H1 (cell line): ENCODE measurements around the gene C3AR1. TPM values are rescaled to one million over a fixed set of nuclear protein-coding genes. Genes with fewer than 3 reads are reported as not detected.

ENCODE experiments used
- CTCF ChIA-PET: fragments of 300-600 bp; sonication (Branson Sonifier 250); formaldehyde crosslinking; loops from one replicate; lab custom pipeline; 2021; ENCODE audit not compliant: partially characterized antibody; lab: Charles Lee
- POLR2A ChIA-PET: fragments of 300-600 bp; sonication (Branson Sonifier 250); formaldehyde crosslinking; loops from one replicate; lab custom pipeline; 2021; ENCODE audit warnings: inconsistent platforms; ENCODE audit not compliant: partially characterized antibody; lab: Charles Lee
- DNase-seq, 2 experiments: peaks; one replicate each; pipeline versions ENCODE4 v3.0.0 to v3.0.0-alpha.2; 2010 to 2022; ENCODE audit warnings: low spot score in 2 of 2, low read depth in 1 of 2, mixed read lengths in 1 of 2
- FAIRE-seq: peaks from 2 replicates; lab custom pipeline; 2011; peaks lifted over from hg19 to GRCh38; lab: Jason Lieb, UNC
- H2AFZ ChIP-seq: 2 replicates; pipeline ENCODE4 v1.8.1; 2012; ENCODE audit warnings: low read length, inconsistent platforms
- H2AK5ac ChIP-seq: 2 replicates; pipeline ENCODE4 v1.6.1; 2013; ENCODE audit warnings: low read depth, low read length
- H2BK120ac ChIP-seq: replicated peaks from 2 replicates; pipeline ENCODE3; 2013; ENCODE audit warnings: low read depth, low read length, inconsistent platforms
- H2BK12ac ChIP-seq: 2 replicates; pipeline ENCODE4 v1.6.1; 2013; ENCODE audit warnings: low read depth, low read length
- H2BK15ac ChIP-seq: 2 replicates; pipeline ENCODE4 v1.6.1; 2013; ENCODE audit warnings: low read length
- H2BK20ac ChIP-seq: 2 replicates; pipeline ENCODE4 v1.6.1; 2013; ENCODE audit warnings: low read length
- H2BK5ac ChIP-seq: 2 replicates; pipeline ENCODE4 v1.6.1; 2013; ENCODE audit warnings: low read depth, low read length
- H3K14ac ChIP-seq: 2 replicates; pipeline ENCODE4 v1.6.1; 2013; ENCODE audit warnings: inconsistent platforms; ENCODE audit not compliant: insufficient read length
- H3K18ac ChIP-seq: 2 replicates; pipeline ENCODE4 v1.6.1; 2013; ENCODE audit warnings: low read length; ENCODE audit errors: extremely low read depth
- H3K23ac ChIP-seq: 2 replicates; pipeline ENCODE4 v1.6.1; 2013; ENCODE audit warnings: inconsistent platforms; ENCODE audit not compliant: insufficient read length
- H3K23me2 ChIP-seq: 2 replicates; pipeline ENCODE4 v1.6.1; 2013; ENCODE audit warnings: low read depth, low read length
- H3K27ac ChIP-seq: 2 replicates; pipeline ENCODE4 v1.6.1; 2011; ENCODE audit warnings: low read depth, low read length, inconsistent platforms
- H3K27me3 ChIP-seq, 4 experiments: replicated peaks in 1 of 4; 1 replicate in 1 of 4; 2 replicates in 3 of 4; pipeline versions ENCODE4 v1.6.1 to v1.8.1; 2011 to 2013; ENCODE audit warnings: low read length in 3 of 4, mild to moderate bottlenecking in 3 of 4, inconsistent platforms in 2 of 4, mixed read lengths in 2 of 4, moderate library complexity in 1 of 4; ENCODE audit not compliant: control insufficient read depth in 3 of 4, insufficient read depth in 3 of 4; ENCODE audit errors: extremely low read depth in 1 of 4
- H3K36me3 ChIP-seq, 4 experiments: 2 replicates each; pipeline versions ENCODE4 v1.6.1 to v1.8.1; 2011 to 2013; ENCODE audit warnings: mild to moderate bottlenecking in 4 of 4, low read length in 3 of 4, moderate library complexity in 2 of 4, control low read depth in 1 of 4, inconsistent platforms in 1 of 4; ENCODE audit not compliant: insufficient read depth in 4 of 4, control insufficient read depth in 2 of 4
- H3K4ac ChIP-seq: replicated peaks from 2 replicates; pipeline ENCODE3; 2013; ENCODE audit warnings: low read length, low read depth, mixed read lengths, inconsistent platforms; ENCODE audit not compliant: insufficient read length
- H3K4me1 ChIP-seq, 4 experiments: replicated peaks in 1 of 4; 1 replicate in 1 of 4; 2 replicates in 3 of 4; pipeline versions ENCODE4 v1.6.1 to v1.8.1; 2011 to 2013; ENCODE audit warnings: low read length in 3 of 4, inconsistent platforms in 2 of 4, mixed read lengths in 1 of 4; ENCODE audit not compliant: insufficient read depth in 4 of 4, control insufficient read depth in 3 of 4
- H3K4me2 ChIP-seq, 2 experiments: 2 replicates each; pipeline versions ENCODE4 v1.6.1 to v1.8.1; 2011 to 2013; ENCODE audit warnings: low read depth in 2 of 2, low read length in 2 of 2, control low read depth in 1 of 2, inconsistent platforms in 1 of 2, mild to moderate bottlenecking in 1 of 2; ENCODE audit not compliant: insufficient read depth in 1 of 2
- H3K4me3 ChIP-seq, 4 experiments: fragments of 200-600, 300-600 bp in 1 of 4; sonication (generic), shearing (Covaris generic), sonication (Bioruptor Twin) in 1 of 4; 2 replicates each; pipeline versions ENCODE4 v1.5.1 to v1.8.1; 2011 to 2016; ENCODE audit warnings: low read length in 4 of 4, low read depth in 3 of 4, control low read depth in 2 of 4, inconsistent platforms in 2 of 4, mild to moderate bottlenecking in 2 of 4, mixed read lengths in 1 of 4, moderate library complexity in 1 of 4; ENCODE audit not compliant: insufficient read depth in 2 of 4; ENCODE audit errors: extremely low read depth in 1 of 4
- H3K56ac ChIP-seq: replicated peaks from 2 replicates; pipeline ENCODE3; 2013; ENCODE audit warnings: low read depth, mild to moderate bottlenecking, mixed read lengths, low read length, inconsistent platforms; ENCODE audit not compliant: insufficient read length
- H3K79me1 ChIP-seq: 2 replicates; pipeline ENCODE4 v1.6.1; 2013; ENCODE audit warnings: low read depth, low read length, control low read depth
- H3K79me2 ChIP-seq, 2 experiments: 2 replicates each; pipeline versions ENCODE4 v1.6.1 to v1.8.1; 2012 to 2013; ENCODE audit warnings: low read length in 2 of 2, mild to moderate bottlenecking in 2 of 2, inconsistent platforms in 1 of 2; ENCODE audit not compliant: insufficient read depth in 2 of 2, control insufficient read depth in 1 of 2
- H3K9ac ChIP-seq, 4 experiments: replicated peaks in 1 of 4; 1 replicate in 1 of 4; 2 replicates in 3 of 4; pipeline versions ENCODE4 v1.6.1 to v1.8.1; 2011 to 2013; ENCODE audit warnings: low read depth in 3 of 4, low read length in 3 of 4, control low read depth in 2 of 4, mild to moderate bottlenecking in 2 of 4, moderate library complexity in 2 of 4, inconsistent platforms in 1 of 4; ENCODE audit errors: extremely low read depth in 1 of 4
- H3K9me3 ChIP-seq, 2 experiments: 2 replicates each; pipeline versions ENCODE4 v1.6.1 to v1.8.1; 2012 to 2013; ENCODE audit warnings: mild to moderate bottlenecking in 2 of 2, moderate library complexity in 2 of 2, control low read depth in 1 of 2, inconsistent platforms in 1 of 2, low read depth in 1 of 2, low read length in 1 of 2, mixed read lengths in 1 of 2; ENCODE audit not compliant: insufficient read depth in 2 of 2
- H4K20me1 ChIP-seq, 2 experiments: replicated peaks in 1 of 2; 2 replicates each; pipeline versions ENCODE3 to v1.8.1; 2011 to 2013; ENCODE audit warnings: inconsistent platforms in 2 of 2, low read length in 2 of 2, mild to moderate bottlenecking in 1 of 2; ENCODE audit not compliant: insufficient read depth in 2 of 2, control insufficient read depth in 1 of 2
- H4K5ac ChIP-seq: 2 replicates; pipeline ENCODE4 v1.6.1; 2013; ENCODE audit warnings: low read length, low read depth, mixed read lengths, inconsistent platforms; ENCODE audit not compliant: insufficient read length
- H4K8ac ChIP-seq: 2 replicates; pipeline ENCODE4 v1.8.0; 2013; ENCODE audit warnings: mild to moderate bottlenecking, moderate library complexity, low read length, inconsistent platforms; ENCODE audit not compliant: insufficient read depth; ENCODE audit errors: extremely low read depth
- H4K91ac ChIP-seq: replicated peaks from 2 replicates; pipeline ENCODE3; 2013; ENCODE audit warnings: low read length, mixed read lengths, inconsistent platforms; ENCODE audit not compliant: insufficient read length
- SIRT6 ChIP-seq: IDR thresholded peaks from one replicate; pipeline ENCODE4 v1.7.1; 2012; ENCODE audit warnings: low read length, inconsistent platforms
- WGBS, 2 experiments: shearing (Covaris generic) in 1 of 2; methylation state at CpG; one replicate each; pipeline versions ENCODE4 v1.1.6 to v1.1.7; 2013 to 2015; ENCODE audit warnings: low lambda C conversion rate in 2 of 2, mixed read lengths in 2 of 2, inconsistent platforms in 1 of 2, low coverage in 1 of 2, missing lambda C conversion rate in 1 of 2; ENCODE audit not compliant: insufficient replicate concordance in 2 of 2, insufficient coverage in 1 of 2, insufficient read length in 1 of 2; ENCODE audit errors: extremely low coverage in 1 of 2, missing lambda C conversion rate in 1 of 2; 5-methylcytosine and 5-hydroxymethylcytosine counted together
- polyA plus RNA-seq, 7 experiments: library from polyadenylated mRNA; depleted of rRNA in 3 of 7; stranded (reverse) in 5 of 7; unstranded in 2 of 7; fragments of >200 nt in 5 of 7; fragments of 200-250 nt in 2 of 7; gene quantifications; 1 replicate in 5 of 7; 2 replicates in 1 of 7; 4 replicates in 1 of 7; pipeline versions ENCODE4 v1.2.1 to v1.2.3, GENCODE V29; 2011 to 2013; ENCODE audit warnings: missing spikeins in 2 of 7, mixed read lengths in 2 of 7
- total RNA-seq: library from RNA; stranded (reverse); fragmentation: NEBNext Ultra II Directional; extraction: Animal tissue kit (Norgen Biotek cat#: 25700); gene quantifications from 2 replicates; pipeline ENCODE4 v1.2.1, GENCODE V29; 2021

Gene C3AR1
- total and polyA plus RNA-seq, 2 of the 8 experiments (the other 6 are each of a cell fraction or from before 2014, with no cell fraction given) = not detected

DNA sequence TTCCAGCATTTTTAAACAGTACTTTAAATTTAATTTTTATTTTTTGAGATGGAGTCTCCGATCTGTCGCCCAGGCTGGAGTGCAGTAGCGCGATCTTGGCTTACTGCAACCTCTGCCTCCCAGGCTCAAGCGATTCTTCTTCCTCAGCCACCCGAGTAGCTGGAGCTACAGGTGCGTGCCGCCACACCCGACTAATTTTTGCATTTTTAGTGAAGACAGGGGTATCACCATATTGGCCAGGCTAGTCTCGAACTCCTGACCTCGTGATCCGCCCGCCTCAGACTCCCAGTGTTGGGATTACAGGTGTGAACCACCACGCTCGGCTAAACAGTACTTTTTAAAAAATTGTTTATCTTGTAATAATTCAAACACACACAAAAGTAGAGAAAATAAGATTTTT, 37.9 kb downstream of the C3AR1 start:
- Histone ChIP-seq H2BK20ac (no peak overlapping the region), H4K8ac (no peak overlapping the region), H3K56ac (no peak overlapping the region), H3K23me2 (peaks cover 21% of the 10 kb centered on the region), H3K18ac (no peak overlapping the region), H3K14ac (no peak overlapping the region), H4K5ac (no peak overlapping the region), H2AFZ (no peak overlapping the region), H2AK5ac (no peak overlapping the region), H3K79me2 (no peaks in the 10 kb centered on the region), H2BK120ac (no peak overlapping the region), H3K36me3 (no peaks in the 10 kb centered on the region), H2BK12ac (no peak overlapping the region), H3K9ac (no peak overlapping the region), H3K9me3 (no peaks in the 10 kb centered on the region), H3K23ac (no peak overlapping the region), H3K4me1 (peaks cover 0 to 3% (median 2%) of the 10 kb centered on the region in 4 experiments; a peak in 3 of 7 replicates), H4K20me1 (peaks cover 0 to 2% of the 10 kb centered on the region in 2 experiments), H3K79me1 (no peaks in the 10 kb centered on the region), H3K27ac (no peak overlapping the region), H3K4me2 (peak overlapping the region in 1 of 2 experiments; percentile 73; a peak in 1 of 4 replicates), H2BK5ac (no peak overlapping the region), H4K91ac (no peak overlapping the region), H3K27me3 (no peaks in the 10 kb centered on the region), H3K4me3 (peak overlapping the region in 1 of 4 experiments; percentile 70; a peak in 1 of 8 replicates), H2BK15ac (no peak overlapping the region; the same call in 1 of the 2 replicates), H3K4ac (no peak overlapping the region)
- 93% methylated on average over 15 of the region's 15 CpGs; no CpG with 5 or more reads in 1 of the 2 experiments for WGBS, 2 experiments
- CTCF ChIA-PET = interaction anchor here (0.7 to 1.3 kb wide), 3 partner anchors 16 to 67 kb away, joined by 3 to 5 read pairs (median 3); no protein-coding TSS in a partner anchor
- FAIRE-seq = no peak
- TF ChIP-seq SIRT6 = no peak
- POLR2A ChIA-PET = no interaction called here
- no peak for DNase-seq
